ENCODE data around the gene DHRSX. TPM values are rescaled to one million over a fixed set of nuclear protein-coding genes. Genes with fewer than 3 reads are reported as not detected.

The DHRSX gene
- total RNA-seq, 2 donors from 2014 or later: 14.8 to 46.5 TPM

DNA sequence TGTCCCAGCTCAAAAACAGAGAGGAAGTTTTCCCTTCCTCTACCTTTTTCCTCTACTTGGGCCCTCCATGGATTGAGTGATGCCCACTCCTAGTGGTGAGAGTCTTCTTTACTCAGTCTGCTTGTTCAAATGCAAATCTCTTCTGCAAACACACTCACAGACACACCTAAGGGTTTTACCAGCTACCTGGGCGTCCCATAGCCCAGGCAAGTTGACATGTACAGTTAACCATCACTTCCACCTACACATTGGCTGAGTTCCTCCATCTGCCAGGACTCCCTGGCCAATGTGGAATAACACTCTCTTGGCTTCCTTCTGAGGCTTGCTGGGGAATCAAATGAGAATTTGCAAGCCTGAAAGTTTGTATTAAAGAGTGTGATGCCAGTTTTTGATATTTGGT is 45.7 kb upstream of the DHRSX start:
- no peak for ATAC-seq
- H3K36me3 ChIP-seq (replicated peaks in 1 of 2; ENCODE audit: insufficient read depth in 1 of 2, low read depth in 2 of 2): no peaks in the 10 kb centered on the region

DNA sequence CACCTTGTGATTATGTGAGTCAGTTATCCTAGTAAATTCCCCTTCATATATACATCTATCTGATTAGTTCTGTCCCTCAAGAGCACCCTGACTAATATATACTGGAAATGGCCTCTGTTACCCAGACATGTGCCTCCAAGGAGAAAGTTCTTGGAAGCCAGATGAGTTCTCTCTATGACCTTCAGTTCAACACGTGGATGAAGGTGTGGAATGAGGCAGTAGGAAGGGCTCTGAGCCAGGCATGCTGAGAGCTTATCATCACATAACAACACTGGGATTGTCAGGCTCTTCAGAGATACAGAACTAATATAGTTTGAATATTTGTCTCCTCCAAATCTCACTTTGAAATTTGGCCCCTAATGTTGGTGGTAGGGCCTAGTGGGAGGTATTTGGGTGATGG is 44.4 kb upstream of the DHRSX start:
- Histone ChIP-seq H3K4me3 (no peak overlapping the region), H3K27ac (no peak overlapping the region), H3K4me1 (peaks cover 17% of the 10 kb centered on the region), H3K36me3 (replicated peaks in 1 of 2; ENCODE audit: insufficient read depth in 1 of 2, low read depth in 2 of 2) (no peaks in the 10 kb centered on the region), H3K27me3 (no peaks in the 10 kb centered on the region), H3K9me3 (no peaks in the 10 kb centered on the region)
- ATAC-seq (peak; percentile 54), DNase-seq (peak in 2 of 4 donors; percentile 18 to 33)
- TF ChIP-seq POLR2A (IDR thresholded peaks at IDR 0.05): no peak
- TF ChIP-seq, protein P1, sequence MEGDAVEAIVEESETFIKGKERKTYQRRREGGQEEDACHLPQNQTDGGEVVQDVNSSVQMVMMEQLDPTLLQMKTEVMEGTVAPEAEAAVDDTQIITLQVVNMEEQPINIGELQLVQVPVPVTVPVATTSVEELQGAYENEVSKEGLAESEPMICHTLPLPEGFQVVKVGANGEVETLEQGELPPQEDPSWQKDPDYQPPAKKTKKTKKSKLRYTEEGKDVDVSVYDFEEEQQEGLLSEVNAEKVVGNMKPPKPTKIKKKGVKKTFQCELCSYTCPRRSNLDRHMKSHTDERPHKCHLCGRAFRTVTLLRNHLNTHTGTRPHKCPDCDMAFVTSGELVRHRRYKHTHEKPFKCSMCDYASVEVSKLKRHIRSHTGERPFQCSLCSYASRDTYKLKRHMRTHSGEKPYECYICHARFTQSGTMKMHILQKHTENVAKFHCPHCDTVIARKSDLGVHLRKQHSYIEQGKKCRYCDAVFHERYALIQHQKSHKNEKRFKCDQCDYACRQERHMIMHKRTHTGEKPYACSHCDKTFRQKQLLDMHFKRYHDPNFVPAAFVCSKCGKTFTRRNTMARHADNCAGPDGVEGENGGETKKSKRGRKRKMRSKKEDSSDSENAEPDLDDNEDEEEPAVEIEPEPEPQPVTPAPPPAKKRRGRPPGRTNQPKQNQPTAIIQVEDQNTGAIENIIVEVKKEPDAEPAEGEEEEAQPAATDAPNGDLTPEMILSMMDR (IDR thresholded peaks at IDR 0.05): no peak
- WGBS, 2 donors: 8 to 18% methylated on average over 1 of the region's 1 CpG
- intact Hi-C loops (cut with DNase I): no loop called here

More for the DNA sequence above, 45.7 kb upstream of the DHRSX start:
- peaks cover 17% of the 10 kb centered on the region for H3K4me1 ChIP-seq
- 90 to 100% methylated on average over 1 of the region's 1 CpG for WGBS, 2 donors
- intact Hi-C loops (cut with DNase I): no loop called here
- H3K27me3 ChIP-seq: no peaks in the 10 kb centered on the region
- TF ChIP-seq, protein P1 (IDR thresholded peaks at IDR 0.05): no peak
- TF ChIP-seq POLR2A (IDR thresholded peaks at IDR 0.05): no peak
- H3K9me3 ChIP-seq: no peaks in the 10 kb centered on the region
- DNase-seq: no peak
- no peak overlapping the region for H3K4me3 ChIP-seq
- H3K27ac ChIP-seq: no peak overlapping the region

GRCh38 chrX:2542826-2543521 is 42.2 kb upstream of the DHRSX start:
- no peak for TF ChIP-seq POLR2A (IDR thresholded peaks at IDR 0.05)
- TF ChIP-seq, protein P1 (IDR thresholded peaks at IDR 0.05): no peak
- no peaks in the 10 kb centered on the region for H3K27me3 ChIP-seq
- peak in 2 of 4 donors; percentile 22 to 29 for DNase-seq
- no peaks in the 10 kb centered on the region for H3K36me3 ChIP-seq (replicated peaks in 1 of 2; ENCODE audit: insufficient read depth in 1 of 2, low read depth in 2 of 2)
- peak overlapping the region in 1 of 4 donors; percentile 37 for H3K27ac ChIP-seq
- ATAC-seq: peak; percentile 18
- 51 to 52% methylated on average over 7 of the region's 7 CpGs for WGBS, 2 donors
- intact Hi-C loops (cut with DNase I): no loop called here
- H3K9me3 ChIP-seq: no peaks in the 10 kb centered on the region
- H3K4me1 ChIP-seq: peaks cover 17% of the 10 kb centered on the region
- no peak overlapping the region for H3K4me3 ChIP-seq

DNA sequence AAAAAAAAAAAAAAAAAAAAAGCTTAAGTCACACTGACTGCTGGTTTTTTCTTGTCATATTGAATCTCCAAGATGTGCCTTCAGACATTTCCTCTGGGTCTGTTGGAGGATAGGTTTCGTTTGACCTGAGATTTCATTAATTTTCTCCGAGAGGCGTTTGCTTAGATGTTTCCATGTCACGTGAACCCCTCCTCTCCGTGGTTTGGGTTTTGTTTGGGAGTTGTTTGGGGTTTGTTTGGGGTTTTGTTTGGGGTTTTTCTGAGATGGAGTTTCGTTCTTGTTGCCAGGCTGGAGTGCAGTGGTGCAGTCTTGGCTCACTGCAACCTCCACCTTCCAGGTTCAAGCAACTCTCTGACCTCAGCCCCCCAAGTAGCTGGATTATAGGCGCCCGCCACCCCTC is 40.8 kb upstream of the DHRSX start:
- no peaks in the 10 kb centered on the region for H3K9me3 ChIP-seq
- no peaks in the 10 kb centered on the region for H3K36me3 ChIP-seq (replicated peaks in 1 of 2; ENCODE audit: insufficient read depth in 1 of 2, low read depth in 2 of 2)
- no peaks in the 10 kb centered on the region for H3K27me3 ChIP-seq
- intact Hi-C loops (cut with DNase I): no loop called here
- no peak for ATAC-seq
- WGBS, 2 donors: 84 to 94% methylated on average over 8 of the region's 8 CpGs
- no peak overlapping the region for H3K27ac ChIP-seq
- no peak for DNase-seq
- H3K4me3 ChIP-seq: no peak overlapping the region
- TF ChIP-seq POLR2A (IDR thresholded peaks at IDR 0.05): no peak
- TF ChIP-seq, protein P1 (IDR thresholded peaks at IDR 0.05): no peak
- peaks cover 17% of the 10 kb centered on the region for H3K4me1 ChIP-seq

- H3K4me3 ChIP-seq: no peak overlapping the region
- no peaks in the 10 kb centered on the region for H3K36me3 ChIP-seq (replicated peaks in 1 of 2; ENCODE audit: insufficient read depth in 1 of 2, low read depth in 2 of 2)
- H3K27me3 ChIP-seq: no peaks in the 10 kb centered on the region
- H3K27ac ChIP-seq: no peak overlapping the region
- intact Hi-C loops (cut with DNase I): no loop called here
- no peaks in the 10 kb centered on the region for H3K9me3 ChIP-seq
- TF ChIP-seq, protein P1 (IDR thresholded peaks at IDR 0.05): no peak
- no peak for TF ChIP-seq POLR2A (IDR thresholded peaks at IDR 0.05)
- no peak for DNase-seq
- 72 to 78% methylated on average over 10 to 12 of the region's 12 CpGs for WGBS, 2 donors
- H3K4me1 ChIP-seq: peaks cover 15% of the 10 kb centered on the region
- no peak for ATAC-seq
These were observed 39.7 kb upstream of the DHRSX start for GRCh38 chrX:2540426-2540947.
